HepG2 (cell line): ENCODE measurements around the gene CEACAM16. TPM values are rescaled to one million over a fixed set of nuclear protein-coding genes. Genes with fewer than 3 reads are reported as not detected.

Experiments
- ARHGAP35 ChIP-seq: sonication (generic); formaldehyde crosslinking; IDR thresholded peaks from 2 replicates; pipeline ENCODE4 v1.9.0; 2022; ENCODE audit warnings: mild to moderate bottlenecking, inconsistent platforms, moderate library complexity, missing genetic modification reagents, borderline replicate concordance
- ATF4 ChIP-seq, 2 experiments: fragments of 450-650 bp in 1 of 2; sonication (generic) in 1 of 2; formaldehyde crosslinking; IDR thresholded peaks; 2 replicates each; pipeline versions ENCODE4 v1.5.0 to v1.8.0; 2020 to 2022; ENCODE audit warnings: mild to moderate bottlenecking in 1 of 2, missing genetic modification reagents in 1 of 2
- ATF7 ChIP-seq, 2 experiments: fragments of 450-650 bp in 1 of 2; sonication (generic) in 1 of 2; formaldehyde crosslinking in 1 of 2; IDR thresholded peaks; 2 replicates each; pipeline versions ENCODE4 v1.4.0 to v1.6.1; 2016 to 2020; ENCODE audit warnings: antibody characterized with exemption in 1 of 2, mild to moderate bottlenecking in 1 of 2, missing genetic modification reagents in 1 of 2
- CCAR2 ChIP-seq: fragments of 200-400 bp; formaldehyde crosslinking; optimal IDR thresholded peaks from 2 replicates; pipeline ENCODE3; 2018; ENCODE audit warnings: low read depth, mild to moderate bottlenecking, low read length, moderate library complexity
- ETV5 ChIP-seq: IDR thresholded peaks from 2 replicates; pipeline ENCODE4 v1.6.1; 2018; ENCODE audit warnings: missing biosample characterization, missing genetic modification reagents, inconsistent platforms, borderline replicate concordance
- FOXC1 ChIP-seq: sonication (generic); formaldehyde crosslinking; IDR thresholded peaks from 2 replicates; pipeline ENCODE4 v1.8.0; 2022; ENCODE audit warnings: mild to moderate bottlenecking, missing genetic modification reagents, borderline replicate concordance
- GMEB2 ChIP-seq: IDR thresholded peaks from 2 replicates; pipeline ENCODE4 v1.6.1; 2016; ENCODE audit warnings: missing biosample characterization, missing genetic modification reagents, low read depth
- HDAC1 ChIP-seq: sonication (generic); formaldehyde crosslinking; IDR thresholded peaks from 2 replicates; pipeline ENCODE4 v1.5.1; 2020; ENCODE audit warnings: mild to moderate bottlenecking, missing genetic modification reagents
- IRX3 ChIP-seq: sonication (generic); formaldehyde crosslinking; IDR thresholded peaks from 2 replicates; pipeline ENCODE4 v1.8.1; 2023; ENCODE audit warnings: mild to moderate bottlenecking, low read depth, missing genetic modification reagents, borderline replicate concordance
- KAT7 ChIP-seq: IDR thresholded peaks from 2 replicates; pipeline ENCODE4 v1.6.1; 2018; ENCODE audit warnings: borderline replicate concordance, missing compliant biosample characterization
- MLLT10 ChIP-seq: sonication (generic); formaldehyde crosslinking; IDR thresholded peaks from 2 replicates; pipeline ENCODE4 v1.4.0; 2020; ENCODE audit warnings: missing genetic modification reagents
- MTERF4 ChIP-seq: sonication (generic); formaldehyde crosslinking; IDR thresholded peaks from 2 replicates; pipeline ENCODE4 v1.8.0; 2023; ENCODE audit warnings: mild to moderate bottlenecking, missing genetic modification reagents
- REPIN1 ChIP-seq: sonication (generic); formaldehyde crosslinking; IDR thresholded peaks from 2 replicates; pipeline ENCODE4 v1.8.0; 2022; ENCODE audit warnings: missing genetic modification reagents, low read depth, mild to moderate bottlenecking, borderline replicate concordance
- SAP130 ChIP-seq: IDR thresholded peaks from 2 replicates; pipeline ENCODE4 v1.6.1; 2016; ENCODE audit warnings: low read depth
- ZC3H13 ChIP-seq: sonication (generic); formaldehyde crosslinking; IDR thresholded peaks from 2 replicates; pipeline ENCODE4 v1.8.1; 2023; ENCODE audit warnings: mild to moderate bottlenecking, missing genetic modification reagents, moderate library complexity
- ZFP90 ChIP-seq: sonication (generic); formaldehyde crosslinking; IDR thresholded peaks from 2 replicates; pipeline ENCODE4 v1.8.0; 2022; ENCODE audit warnings: missing genetic modification reagents, mild to moderate bottlenecking, inconsistent platforms, borderline replicate concordance
- ZFP91 ChIP-seq: sonication (generic); formaldehyde crosslinking; IDR thresholded peaks from 2 replicates; pipeline ENCODE4 v1.9.0; 2022; ENCODE audit warnings: missing genetic modification reagents, mild to moderate bottlenecking, borderline replicate concordance
- ZMYM2 ChIP-seq: sonication (generic); formaldehyde crosslinking; IDR thresholded peaks from 2 replicates; pipeline ENCODE4 v1.8.0; 2022; ENCODE audit warnings: mild to moderate bottlenecking, missing genetic modification reagents
- ZNF121 ChIP-seq: sonication (generic); formaldehyde crosslinking; IDR thresholded peaks from 2 replicates; pipeline ENCODE4 v1.5.0; 2020; ENCODE audit warnings: mild to moderate bottlenecking, missing genetic modification reagents
- ZNF446 ChIP-seq: sonication (generic); formaldehyde crosslinking; IDR thresholded peaks from 2 replicates; pipeline ENCODE4 v1.5.0; 2020; ENCODE audit warnings: mild to moderate bottlenecking, missing genetic modification reagents
- ZNF513 ChIP-seq: sonication (generic); formaldehyde crosslinking; conservative IDR thresholded peaks from 2 replicates; pipeline ENCODE4 v1.5.0; 2020; ENCODE audit warnings: missing genetic modification reagents
- ZNF720 ChIP-seq: sonication (generic); formaldehyde crosslinking; IDR thresholded peaks from 2 replicates; pipeline ENCODE4 v1.4.0; 2020; ENCODE audit warnings: missing genetic modification reagents
- ZNF782 ChIP-seq: sonication (generic); formaldehyde crosslinking; IDR thresholded peaks from 2 replicates; pipeline ENCODE4 v1.4.0; 2020; ENCODE audit warnings: missing genetic modification reagents, mild to moderate bottlenecking, borderline replicate concordance
- polyA plus RNA-seq, 8 experiments: library from polyadenylated mRNA; depleted of rRNA in 3 of 8; stranded (reverse) in 7 of 8; unstranded in 1 of 8; fragments of >200 nt; fragmentation: Illumina TruSeq in 4 of 8; extraction: Trizol in 4 of 8; gene quantifications; 2 replicates each; pipeline versions ENCODE4 v1.2.1 to v1.2.3, GENCODE V29; 2011 to 2016; ENCODE audit warnings: low read depth in 4 of 8, missing spikeins in 1 of 8, mixed read lengths in 1 of 8; ENCODE audit not compliant: insufficient read depth in 1 of 8
- total RNA-seq, 5 experiments: library from RNA; depleted of rRNA; stranded (reverse); fragments of >200 nt; fragmentation: Illumina TruSeq; extraction: Trizol; gene quantifications; 2 replicates each; pipeline ENCODE4 v1.2.3, GENCODE V29; 2016; ENCODE audit warnings: low read depth in 1 of 5

The CEACAM16 gene
- total and polyA plus RNA-seq, 2 of the 13 experiments (the other 11 are each of a cell fraction or from before 2014, with no cell fraction given) = not detected

- TF ChIP-seq ATF4 (CRISPR knock-in tag; IDR thresholded peaks at IDR 0.05) = no peak
- no peak for TF ChIP-seq ZNF446 (CRISPR knock-in tag)
- TF ChIP-seq SAP130 (CRISPR knock-in tag) = no peak
- TF ChIP-seq HDAC1 (CRISPR knock-in tag) = 0 out of 2 replicates have a peak, but pooled peaks have one; percentile 21
- no peak for TF ChIP-seq ZC3H13 (CRISPR knock-in tag)
- TF ChIP-seq FOXC1 (CRISPR knock-in tag) = no peak
- no peak for TF ChIP-seq REPIN1
- TF ChIP-seq ZNF121 (CRISPR knock-in tag) = no peak
- TF ChIP-seq ETV5 (CRISPR knock-in tag) = no peak
- no peak for TF ChIP-seq ZFP90
- TF ChIP-seq ZMYM2 = 0 out of 2 replicates have a peak, but pooled peaks have one; percentile 49
- TF ChIP-seq ARHGAP35 (CRISPR knock-in tag) = no peak
- TF ChIP-seq ZNF720 (CRISPR knock-in tag) = no peak
- no peak for TF ChIP-seq CCAR2
- no peak for TF ChIP-seq MLLT10
- no peak for TF ChIP-seq MTERF4
- TF ChIP-seq ATF7 (IDR thresholded peaks at IDR 0.05) = no peak
- no peak for TF ChIP-seq ATF7 (CRISPR knock-in tag; IDR thresholded peaks at IDR 0.05)
- no peak for TF ChIP-seq KAT7 (CRISPR knock-in tag)
- TF ChIP-seq ZFP91 = no peak
- TF ChIP-seq IRX3 (CRISPR knock-in tag) = no peak
- no peak for TF ChIP-seq ZNF513 (CRISPR knock-in tag)
- no peak for TF ChIP-seq ZNF782 (CRISPR knock-in tag)
- TF ChIP-seq GMEB2 = no peak
These were observed 46.0 kb downstream of the CEACAM16 start (continued) for GRCh38 chr19:44744871-44745332.
